Activated CD4-positive, alpha-beta memory T cell treated with anti-CD3 and anti-CD28 coated beads for 36 hours (primary cell): ENCODE data around the gene CCDC106. TPM values are rescaled to one million over a fixed set of nuclear protein-coding genes. Genes with fewer than 3 reads are reported as not detected.

ENCODE experiments used
- CTCF ChIA-PET: fragments of 350-600 bp; sonication (Branson Sonifier 250); formaldehyde crosslinking; loops from one replicate; lab custom pipeline; 2021; ENCODE audit warnings: antibody characterized with exemption, inconsistent platforms; lab: Charles Lee
- POLR2A ChIA-PET: fragments of 350-600 bp; sonication (Branson Sonifier 250); formaldehyde crosslinking; loops from one replicate; lab custom pipeline; 2021; ENCODE audit warnings: antibody characterized with exemption; lab: Charles Lee
- DNase-seq: peaks from one replicate; pipeline ENCODE4 v3.0.0-alpha.2; 2020
- H3K27ac Mint-ChIP-seq: one replicate; pipeline ENCODE4 v1.8.0; 2021; ENCODE audit warnings: mixed read lengths
- H3K27me3 Mint-ChIP-seq: one replicate; pipeline ENCODE4 v1.8.0; 2021; ENCODE audit warnings: mixed read lengths
- H3K36me3 Mint-ChIP-seq: one replicate; pipeline ENCODE4 v1.8.0; 2021; ENCODE audit warnings: mixed read lengths
- H3K4me1 Mint-ChIP-seq: one replicate; pipeline ENCODE4 v1.8.0; 2021; ENCODE audit warnings: low read depth, mixed read lengths
- H3K4me3 Mint-ChIP-seq: one replicate; pipeline ENCODE4 v1.8.0; 2021; ENCODE audit warnings: mild to moderate bottlenecking, mixed read lengths
- H3K9me3 Mint-ChIP-seq: one replicate; pipeline ENCODE4 v1.8.0; 2021; ENCODE audit warnings: mixed read lengths
- intact Hi-C: fragments of 100-400 bp; cut with micrococcal nuclease; formaldehyde crosslinking; loops from one replicate; pipeline ENCODE4 v1.15.1; 2023
- total RNA-seq, 2 experiments: library from RNA; stranded (reverse); gene quantifications; one replicate each; pipeline ENCODE4 v1.2.3, GENCODE V29; 2021

Gene CCDC106
- total RNA-seq, 2 experiments from 2014 or later: 3.6 to 4.0 TPM

- H3K4me3 Mint-ChIP-seq: no peak overlapping the region
- peaks cover 6% of the 10 kb centered on the region for H3K36me3 Mint-ChIP-seq
- H3K4me1 Mint-ChIP-seq: peaks cover 47% of the 10 kb centered on the region
- H3K27ac Mint-ChIP-seq: no peak overlapping the region
- POLR2A ChIA-PET: no interaction called here
- H3K27me3 Mint-ChIP-seq: no peaks in the 10 kb centered on the region
- intact Hi-C loops: no loop called here
- CTCF ChIA-PET: interaction anchor here (0.7 to 2.5 kb wide), 5 partner anchors 9 to 119 kb away, joined by 3 to 18 read pairs (median 9); partner anchors contain the start of gene ZNF865
- no peaks in the 10 kb centered on the region for H3K9me3 Mint-ChIP-seq
- DNase-seq: no peak
These were observed 24.9 kb upstream of the CCDC106 start for GRCh38 chr19:55623130-55623529.

- Mint-ChIP-seq H3K36me3 (peaks cover 6% of the 10 kb centered on the region), H3K4me1 (peaks cover 47% of the 10 kb centered on the region), H3K4me3 (no peak overlapping the region), H3K9me3 (no peaks in the 10 kb centered on the region), H3K27me3 (no peaks in the 10 kb centered on the region), H3K27ac (no peak overlapping the region)
- ChIA-PET POLR2A (interaction anchor here (1.9 to 2.4 kb wide), 2 partner anchors 24 to 31 kb away, joined by 6 to 20 read pairs; partner anchors contain the start of genes FIZ1, U2AF2 and ZNF524), CTCF (interaction anchor here (1.3 to 2.5 kb wide), 4 partner anchors 9 to 120 kb away, joined by 3 to 18 read pairs (median 10); partner anchors contain the start of gene ZNF865)
- DNase-seq: no peak
- intact Hi-C loops: no loop called here
These were observed 24.5 kb upstream of the CCDC106 start for GRCh38 chr19:55623561-55623960.

GRCh38 chr19:55624109-55625003 lies 23.7 kb upstream of the CCDC106 start, which contains the start of gene ZNF784:
ZNF784 (minus strand) TSS chr19:55624566; CDS start chr19:55624561, 5 bp downstream.
- H3K4me1 Mint-ChIP-seq: peaks cover 46% of the 10 kb centered on the region
- peak; percentile 94 for DNase-seq
- POLR2A ChIA-PET: interaction anchor here (0.9 to 2.4 kb wide), 6 partner anchors 9 to 148 kb away, joined by 4 to 20 read pairs (median 6); partner anchors contain the start of genes FIZ1, U2AF2, ZNF524 and ZNF628
- CTCF ChIA-PET: interaction anchor here (0.6 to 3.3 kb wide), 13 partner anchors 9 to 381 kb away, joined by 3 to 26 read pairs (median 4); partner anchors contain the start of genes KMT5C, PPP6R1, ZNF581 and ZNF865
- H3K36me3 Mint-ChIP-seq: peaks cover 6% of the 10 kb centered on the region
- H3K27me3 Mint-ChIP-seq: no peaks in the 10 kb centered on the region
- H3K4me3 Mint-ChIP-seq: peak within 1 kb of the TSS; percentile 83
- intact Hi-C loops: loop anchor here (1.0 kb wide), 4 partner anchors 8 to 44 kb away; partner anchors contain the start of genes FIZ1, ZNF579 and ZNF865
- H3K9me3 Mint-ChIP-seq: no peaks in the 10 kb centered on the region
- H3K27ac Mint-ChIP-seq: peak within 1 kb of the TSS; percentile 94

- intact Hi-C loops: no loop called here
- Mint-ChIP-seq H3K9me3 (no peaks in the 10 kb centered on the region), H3K4me1 (peaks cover 41% of the 10 kb centered on the region), H3K4me3 (peak overlapping the region; percentile 83), H3K27ac (peak overlapping the region; percentile 94), H3K27me3 (no peaks in the 10 kb centered on the region), H3K36me3 (peaks cover 6% of the 10 kb centered on the region)
- DNase-seq: no peak
- ChIA-PET POLR2A (interaction anchor here (0.6 to 2.4 kb wide), 7 partner anchors 8 to 148 kb away, joined by 3 to 20 read pairs (median 5); partner anchors contain the start of genes FIZ1, U2AF2, ZNF524 and ZNF628), CTCF (interaction anchor here (0.6 to 3.3 kb wide), 13 partner anchors 8 to 366 kb away, joined by 3 to 26 read pairs (median 6); partner anchors contain the start of genes KMT5C, PPP6R1, ZNF581 and ZNF865)
These were observed 23.0 kb upstream of the CCDC106 start for GRCh38 chr19:55625004-55625326.

DNA sequence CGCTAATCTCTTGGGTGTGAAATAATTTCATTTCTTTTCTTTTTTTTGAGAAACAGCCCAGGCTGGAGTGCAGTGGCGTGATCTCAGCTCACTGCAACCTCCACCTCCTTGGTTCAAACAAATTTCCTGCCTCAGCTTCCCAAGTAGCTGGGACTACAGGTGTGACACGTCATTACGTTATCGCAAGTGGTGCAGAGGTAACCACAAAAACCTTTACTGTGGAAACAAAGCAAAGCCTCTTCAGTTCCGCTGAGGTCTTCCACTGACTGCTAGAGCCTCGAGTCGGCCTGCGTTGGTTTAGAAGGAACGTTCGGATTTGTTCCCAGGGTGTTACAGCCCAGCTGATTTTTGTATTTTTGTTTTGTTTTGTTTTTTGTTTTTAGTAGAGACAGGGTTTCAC lies 21.7 kb upstream of the CCDC106 start:
- POLR2A ChIA-PET: interaction anchor here (1.0 to 2.0 kb wide), 5 partner anchors 9 to 371 kb away, joined by 3 to 5 read pairs (median 4); partner anchors contain the start of genes FIZ1, ZNF580 and ZNF865
- H3K36me3 Mint-ChIP-seq: no peaks in the 10 kb centered on the region
- H3K4me1 Mint-ChIP-seq: peaks cover 28% of the 10 kb centered on the region
- peak; percentile 76 for DNase-seq
- H3K9me3 Mint-ChIP-seq: no peaks in the 10 kb centered on the region
- peak overlapping the region; percentile 71 for H3K27ac Mint-ChIP-seq
- H3K4me3 Mint-ChIP-seq: peak overlapping the region; percentile 42
- H3K27me3 Mint-ChIP-seq: no peaks in the 10 kb centered on the region
- intact Hi-C loops: loop anchor here (1.0 kb wide), 1 partner anchor 28 kb away; no protein-coding TSS in a partner anchor
- CTCF ChIA-PET: interaction anchor here (1.0 to 3.3 kb wide), 10 partner anchors 12 to 538 kb away, joined by 3 to 26 read pairs (median 6); partner anchors contain the start of gene ZNF865

- no peak overlapping the region for H3K27ac Mint-ChIP-seq
- intact Hi-C loops: loop anchor here (1.0 to 5.0 kb wide), 3 partner anchors 8 to 165 kb away; partner anchors contain the start of gene ZNF784
These were observed 15.6 kb upstream of the CCDC106 start for GRCh38 chr19:55632463-55632834.

DNA sequence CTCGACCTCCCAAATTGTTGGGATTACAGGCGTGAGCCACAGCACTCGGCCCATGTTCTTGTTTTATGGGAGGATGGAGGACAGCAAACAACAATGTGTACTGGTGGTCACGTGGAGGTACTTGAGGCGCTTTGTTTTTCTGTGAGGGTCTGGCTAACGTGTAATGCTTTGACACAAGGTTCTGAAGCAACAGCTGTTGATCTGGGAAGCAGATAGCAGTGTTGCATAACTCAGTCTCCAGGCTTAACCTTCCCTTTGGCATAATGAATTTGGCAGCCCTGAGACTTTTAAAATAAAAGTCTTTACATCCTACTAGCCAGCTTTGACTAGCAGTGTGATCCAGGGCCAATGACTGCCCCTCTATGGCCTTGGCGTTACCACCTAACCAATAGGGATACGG lies 14.2 kb upstream of the CCDC106 start:
- POLR2A ChIA-PET: interaction anchor here (0.8 to 2.1 kb wide), 5 partner anchors 9 to 507 kb away, joined by 3 to 6 read pairs (median 4); partner anchors contain the start of genes FIZ1, ZNF581 and ZNF784
- H3K4me3 Mint-ChIP-seq: peak overlapping the region; percentile 99
- H3K36me3 Mint-ChIP-seq: peaks cover 9% of the 10 kb centered on the region
- H3K27ac Mint-ChIP-seq: peak overlapping the region; percentile 99
- H3K9me3 Mint-ChIP-seq: no peaks in the 10 kb centered on the region
- CTCF ChIA-PET: interaction anchor here (0.9 to 3.8 kb wide), 19 partner anchors 9 to 439 kb away, joined by 3 to 36 read pairs (median 16); partner anchors contain the start of genes CCDC106, KMT5C, U2AF2 and ZNF579
- peaks cover 49% of the 10 kb centered on the region for H3K4me1 Mint-ChIP-seq
- H3K27me3 Mint-ChIP-seq: no peaks in the 10 kb centered on the region
- no peak for DNase-seq
- intact Hi-C loops: loop anchor here (2.0 to 5.0 kb wide), 2 partner anchors 41 to 167 kb away; partner anchors contain the start of gene EPN1

More at GRCh38 chr19:55632463-55632834, 15.6 kb upstream of the CCDC106 start:
- CTCF ChIA-PET: interaction anchor here (0.7 to 3.8 kb wide), 45 partner anchors 8 to 701 kb away, joined by 3 to 36 read pairs (median 5); partner anchors contain the start of genes CCDC106, FIZ1, ISOC2 and PPP1R12C
- peaks cover 5% of the 10 kb centered on the region for H3K36me3 Mint-ChIP-seq
- H3K9me3 Mint-ChIP-seq: no peaks in the 10 kb centered on the region
- H3K4me3 Mint-ChIP-seq: no peak overlapping the region
- POLR2A ChIA-PET: interaction anchor here (0.6 to 2.1 kb wide), 6 partner anchors 10 to 373 kb away, joined by 3 to 6 read pairs (median 4); partner anchors contain the start of genes FIZ1, PPP6R1, UBE2S and ZNF581
- no peaks in the 10 kb centered on the region for H3K27me3 Mint-ChIP-seq
- DNase-seq: peak; percentile 88
- H3K4me1 Mint-ChIP-seq: peaks cover 39% of the 10 kb centered on the region

- H3K4me3 Mint-ChIP-seq: peak overlapping the region; percentile 99
- H3K36me3 Mint-ChIP-seq: peaks cover 13% of the 10 kb centered on the region
- H3K27ac Mint-ChIP-seq: peak overlapping the region; percentile 99
- intact Hi-C loops: loop anchor here (1.0 to 2.0 kb wide), 2 partner anchors 8 to 39 kb away; partner anchors contain the start of genes EPN1 and ZNF581
- peaks cover 61% of the 10 kb centered on the region for H3K4me1 Mint-ChIP-seq
- peaks cover 2% of the 10 kb centered on the region for H3K9me3 Mint-ChIP-seq
- POLR2A ChIA-PET: interaction anchor here (1.0 to 1.6 kb wide), 3 partner anchors 9 to 150 kb away, joined by 3 to 5 read pairs (median 5); partner anchors contain the start of gene NAT14
- H3K27me3 Mint-ChIP-seq: no peaks in the 10 kb centered on the region
- DNase-seq: peak; percentile 53
- CTCF ChIA-PET: interaction anchor here (0.6 to 5.0 kb wide), 6 partner anchors 10 to 174 kb away, joined by 3 to 26 read pairs (median 4); partner anchors contain the start of genes ISOC2, ZNF784 and ZNF865
These were observed 12.7 kb upstream of the CCDC106 start for GRCh38 chr19:55635334-55635717.

DNA sequence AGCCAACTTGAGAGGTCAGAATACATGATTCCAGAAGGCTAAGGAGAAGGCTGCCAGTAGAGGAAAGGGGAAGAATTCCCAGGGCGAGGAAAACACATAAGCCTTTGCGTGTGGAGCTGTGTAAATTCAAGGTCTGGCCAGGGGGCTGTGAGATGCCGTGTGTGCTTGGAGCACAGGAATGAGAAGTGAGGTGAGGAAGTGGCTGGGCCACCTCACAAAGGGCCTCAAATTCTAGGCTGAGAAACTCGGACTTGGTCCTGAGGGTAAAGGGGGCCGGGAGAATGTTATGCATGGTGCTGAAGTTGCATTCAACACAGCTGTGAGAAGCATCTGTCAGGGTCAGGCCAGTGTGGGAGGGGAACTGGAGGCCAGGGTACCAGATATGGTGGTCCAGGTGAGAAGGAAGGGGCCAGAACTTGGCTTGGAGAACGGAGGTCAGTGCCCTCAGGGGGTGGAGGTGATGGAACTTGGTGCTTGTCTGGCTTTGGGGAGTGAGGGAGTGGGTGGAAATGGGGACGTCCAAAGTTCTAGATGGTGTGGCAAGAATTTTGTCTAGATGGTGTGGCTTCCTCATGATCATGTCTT lies 12.1 kb upstream of the CCDC106 start:
- H3K27me3 Mint-ChIP-seq: no peaks in the 10 kb centered on the region
- ChIA-PET CTCF (interaction anchor here (1.0 to 5.0 kb wide), 6 partner anchors 10 to 132 kb away, joined by 4 to 26 read pairs (median 6); partner anchors contain the start of genes FIZ1 and ZNF784), POLR2A (interaction anchor here (0.5 to 1.6 kb wide), 3 partner anchors 132 to 389 kb away, joined by 3 to 8 read pairs (median 3); partner anchors contain the start of gene NAT14)
- intact Hi-C loops: loop anchor here (1.0 to 2.0 kb wide), 2 partner anchors 7 to 39 kb away; partner anchors contain the start of genes EPN1 and ZNF581
- peak overlapping the region; percentile 99 for H3K27ac Mint-ChIP-seq
- H3K4me1 Mint-ChIP-seq: peaks cover 64% of the 10 kb centered on the region
- H3K4me3 Mint-ChIP-seq: peak overlapping the region; percentile 99
- peaks cover 2% of the 10 kb centered on the region for H3K9me3 Mint-ChIP-seq
- H3K36me3 Mint-ChIP-seq: peaks cover 13% of the 10 kb centered on the region
- no peak for DNase-seq

- Mint-ChIP-seq H3K27me3 (no peaks in the 10 kb centered on the region), H3K4me3 (peak overlapping the region; percentile 99), H3K36me3 (peaks cover 17% of the 10 kb centered on the region), H3K27ac (peak overlapping the region; percentile 99), H3K9me3 (peaks cover 2% of the 10 kb centered on the region), H3K4me1 (peaks cover 61% of the 10 kb centered on the region)
- intact Hi-C loops: no loop called here
- ChIA-PET POLR2A (interaction anchor here (1.0 to 1.8 kb wide), 5 partner anchors 11 to 254 kb away, joined by 3 to 5 read pairs (median 4); partner anchors contain the start of genes CCDC106, NAT14 and U2AF2), CTCF (interaction anchor here (0.8 to 5.0 kb wide), 7 partner anchors 11 to 133 kb away, joined by 4 to 26 read pairs (median 5); partner anchors contain the start of genes FIZ1 and ZNF784)
- no peak for DNase-seq
These were observed 11.3 kb upstream of the CCDC106 start for GRCh38 chr19:55636723-55637122.
